Loucy (cell line): Measurements from ENCODE around the gene STRIP2.
"Not testable (repeated sequence)": the region's sequence is repeated elsewhere in the genome, so short reads cannot be mapped to it uniquely, and the experiment has no call there.

ENCODE experiments used
- H2AFZ ChIP-seq: fragments of 200-600 bp; sonication (generic); 2 replicates; pipeline ENCODE4 v1.6.0; 2016; ENCODE audit warnings: antibody characterized with exemption, mild to moderate bottlenecking, low read length, moderate library complexity
- H3F3A ChIP-seq: fragments of 200-600 bp; 2 replicates; pipeline ENCODE4 v1.6.0; 2016; ENCODE audit warnings: antibody characterized with exemption, low read depth, mild to moderate bottlenecking
- H3K27me3 ChIP-seq: fragments of 200-600 bp; sonication (generic); 2 replicates; pipeline ENCODE4 v1.6.1; 2014; ENCODE audit warnings: low read length, mild to moderate bottlenecking; ENCODE audit not compliant: insufficient read depth, poor library complexity, severe bottlenecking
- H3K36me3 ChIP-seq: fragments of 200-600 bp; sonication (generic); 2 replicates; pipeline ENCODE4 v1.6.1; 2016; ENCODE audit warnings: low read length; ENCODE audit not compliant: insufficient read depth
- H3K4me1 ChIP-seq: fragments of 200-600 bp; sonication (generic); 2 replicates; pipeline ENCODE4 v1.5.1; 2014; ENCODE audit warnings: low read length, mild to moderate bottlenecking; ENCODE audit not compliant: insufficient read depth, poor library complexity, severe bottlenecking
- H3K4me2 ChIP-seq: fragments of 200-600 bp; sonication (generic); 2 replicates; pipeline ENCODE4 v1.6.0; 2014; ENCODE audit warnings: antibody characterized with exemption, low read length, low read depth, mild to moderate bottlenecking; ENCODE audit not compliant: poor library complexity, severe bottlenecking
- H3K4me3 ChIP-seq: fragments of 200-600 bp; sonication (generic); 2 replicates; pipeline ENCODE4 v1.5.1; 2014; ENCODE audit warnings: low read length, mild to moderate bottlenecking, mixed read lengths; ENCODE audit not compliant: poor library complexity, severe bottlenecking
- H3K79me2 ChIP-seq: fragments of 200-600 bp; sonication (generic); 2 replicates; pipeline ENCODE4 v1.6.1; 2014; ENCODE audit warnings: low read length; ENCODE audit not compliant: insufficient read depth
- H3K9ac ChIP-seq: fragments of 200-600 bp; sonication (generic); 2 replicates; pipeline ENCODE4 v1.6.0; 2014; ENCODE audit warnings: mild to moderate bottlenecking, low read depth, low read length, moderate library complexity; ENCODE audit not compliant: poor library complexity, severe bottlenecking
- H3K9me2 ChIP-seq: fragments of 200-600 bp; sonication (generic); replicated peaks from 2 replicates; pipeline ENCODE4 v1.6.1; 2016; ENCODE audit warnings: low read depth, low read length, mixed read lengths
- H3K9me3 ChIP-seq: fragments of 200-600 bp; sonication (generic); 2 replicates; pipeline ENCODE4 v1.6.1; 2014; ENCODE audit warnings: mild to moderate bottlenecking, antibody characterized with exemption, low read length, low read depth; ENCODE audit not compliant: insufficient read depth
- H4K20me1 ChIP-seq: fragments of 200-600 bp; sonication (generic); 2 replicates; pipeline ENCODE4 v1.6.0; 2014; ENCODE audit warnings: antibody characterized with exemption, low read length, mild to moderate bottlenecking; ENCODE audit not compliant: insufficient read depth, poor library complexity, severe bottlenecking
- EZH2phosphoT487 ChIP-seq: fragments of 200-600 bp; IDR thresholded peaks from 2 replicates; pipeline ENCODE4 v1.6.1; 2018; ENCODE audit warnings: antibody characterized with exemption, mild to moderate bottlenecking, moderate library complexity, borderline replicate concordance
- TF ChIP-seq, protein P1 (sequence below): fragments of 200-600 bp; sonication (generic); conservative IDR thresholded peaks from 2 replicates; pipeline ENCODE4 v1.5.1; 2014; ENCODE audit warnings: mild to moderate bottlenecking, antibody characterized with exemption, low read length

STRIP2 gene

DNA sequence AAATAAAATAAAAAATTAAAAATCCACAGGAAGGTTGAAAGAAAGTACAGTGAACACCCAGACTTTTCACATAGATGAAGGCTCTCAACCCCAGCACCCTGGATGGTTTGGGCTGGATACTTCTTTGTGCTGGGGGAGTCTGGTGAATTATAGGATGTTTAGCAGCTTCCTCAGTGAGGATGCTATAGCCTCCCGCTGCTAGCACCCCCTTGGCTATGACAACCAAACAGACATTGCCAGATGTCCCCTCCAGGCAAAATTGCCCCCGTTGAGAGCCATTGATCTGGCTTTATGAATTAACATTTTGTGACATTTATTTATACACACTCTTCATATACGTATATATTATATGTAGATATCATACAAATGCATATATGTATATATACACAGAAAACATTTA is 89.7 kb downstream of the STRIP2 start:
- no peaks in the 10 kb centered on the region for H4K20me1 ChIP-seq
- H3K79me2 ChIP-seq: no peaks in the 10 kb centered on the region
- no peak overlapping the region for H3K4me3 ChIP-seq
- H3K4me1 ChIP-seq: no peaks in the 10 kb centered on the region
- no peak for TF ChIP-seq EZH2phosphoT487
- TF ChIP-seq, protein P1, sequence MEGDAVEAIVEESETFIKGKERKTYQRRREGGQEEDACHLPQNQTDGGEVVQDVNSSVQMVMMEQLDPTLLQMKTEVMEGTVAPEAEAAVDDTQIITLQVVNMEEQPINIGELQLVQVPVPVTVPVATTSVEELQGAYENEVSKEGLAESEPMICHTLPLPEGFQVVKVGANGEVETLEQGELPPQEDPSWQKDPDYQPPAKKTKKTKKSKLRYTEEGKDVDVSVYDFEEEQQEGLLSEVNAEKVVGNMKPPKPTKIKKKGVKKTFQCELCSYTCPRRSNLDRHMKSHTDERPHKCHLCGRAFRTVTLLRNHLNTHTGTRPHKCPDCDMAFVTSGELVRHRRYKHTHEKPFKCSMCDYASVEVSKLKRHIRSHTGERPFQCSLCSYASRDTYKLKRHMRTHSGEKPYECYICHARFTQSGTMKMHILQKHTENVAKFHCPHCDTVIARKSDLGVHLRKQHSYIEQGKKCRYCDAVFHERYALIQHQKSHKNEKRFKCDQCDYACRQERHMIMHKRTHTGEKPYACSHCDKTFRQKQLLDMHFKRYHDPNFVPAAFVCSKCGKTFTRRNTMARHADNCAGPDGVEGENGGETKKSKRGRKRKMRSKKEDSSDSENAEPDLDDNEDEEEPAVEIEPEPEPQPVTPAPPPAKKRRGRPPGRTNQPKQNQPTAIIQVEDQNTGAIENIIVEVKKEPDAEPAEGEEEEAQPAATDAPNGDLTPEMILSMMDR: no peak
- H3F3A ChIP-seq: no peaks in the 10 kb centered on the region
- no peaks in the 10 kb centered on the region for H3K27me3 ChIP-seq
- no peaks in the 10 kb centered on the region for H3K36me3 ChIP-seq
- no peaks in the 10 kb centered on the region for H3K9me2 ChIP-seq
- H2AFZ ChIP-seq: no peak overlapping the region
- H3K4me2 ChIP-seq: no peak overlapping the region
- H3K9me3 ChIP-seq: no peaks in the 10 kb centered on the region
- H3K9ac ChIP-seq: no peak overlapping the region

DNA sequence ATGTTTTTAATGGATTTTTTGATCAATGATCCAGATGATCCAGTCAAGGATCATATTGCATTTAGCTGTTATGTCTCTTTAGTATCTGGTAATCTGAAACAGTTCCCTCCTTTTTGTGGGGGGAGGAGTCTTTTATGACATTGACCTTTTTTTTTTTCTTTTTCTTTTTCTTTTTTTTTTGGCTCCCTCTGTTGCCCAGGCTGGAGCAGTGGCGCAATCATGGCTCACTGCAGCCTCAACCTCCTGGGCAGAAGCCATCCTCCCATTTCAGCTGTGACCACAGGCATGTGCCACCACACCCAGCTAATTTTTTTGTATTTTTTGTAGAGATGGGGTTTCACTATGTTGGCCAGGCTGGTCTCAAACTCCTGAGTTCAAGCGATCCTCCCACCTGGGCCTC is 90.2 kb downstream of the STRIP2 start:
- H3K9me3 ChIP-seq, H3F3A ChIP-seq, H4K20me1 ChIP-seq, H2AFZ ChIP-seq, H3K9me2 ChIP-seq, H3K36me3 ChIP-seq, H3K27me3 ChIP-seq, H3K9ac ChIP-seq, H3K4me2 ChIP-seq, H3K4me3 ChIP-seq, H3K4me1 ChIP-seq, H3K79me2 ChIP-seq: not testable (repeated sequence)

DNA sequence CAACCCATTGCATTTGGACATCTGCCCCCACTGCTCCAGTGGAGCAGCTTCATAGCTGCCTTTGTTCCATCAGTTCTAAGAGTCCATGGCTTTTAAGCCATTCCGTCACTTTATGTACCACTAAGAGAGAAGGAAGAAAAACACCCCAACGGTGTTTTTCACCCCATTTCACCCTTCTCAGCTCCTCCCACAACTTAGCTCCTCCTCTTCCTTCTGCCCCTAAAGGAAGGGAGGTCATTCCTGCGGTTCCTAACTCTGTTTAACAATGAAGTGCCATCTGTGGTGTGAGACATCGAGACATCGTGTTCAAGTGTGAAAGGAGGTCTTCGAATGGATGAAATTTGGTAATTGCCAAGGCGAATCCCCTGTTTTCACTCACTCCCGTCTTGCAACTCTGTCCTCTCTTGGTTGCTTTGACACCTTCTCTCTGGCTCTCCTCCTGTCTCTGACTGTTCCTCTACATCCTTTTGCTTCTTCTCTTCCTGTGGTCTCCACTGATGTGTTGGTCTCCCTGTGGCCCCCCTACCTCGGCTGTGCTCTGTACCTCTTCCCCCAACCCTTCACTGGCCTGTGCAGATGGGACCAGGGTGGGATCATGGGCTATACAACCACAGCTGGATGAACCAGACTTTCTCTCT is 91.1 kb downstream of the STRIP2 start:
- Histone ChIP-seq H2AFZ (peak overlapping the region; percentile 82), H3K9ac (no peak overlapping the region), H3F3A (no peaks in the 10 kb centered on the region), H3K36me3 (no peaks in the 10 kb centered on the region), H3K4me3 (no peak overlapping the region), H3K4me2 (no peak overlapping the region), H3K27me3 (no peaks in the 10 kb centered on the region), H4K20me1 (no peaks in the 10 kb centered on the region), H3K79me2 (no peaks in the 10 kb centered on the region), H3K9me2 (no peaks in the 10 kb centered on the region), H3K4me1 (no peaks in the 10 kb centered on the region), H3K9me3 (no peaks in the 10 kb centered on the region)
- TF ChIP-seq EZH2phosphoT487: no peak
- TF ChIP-seq, protein P1: no peak

DNA sequence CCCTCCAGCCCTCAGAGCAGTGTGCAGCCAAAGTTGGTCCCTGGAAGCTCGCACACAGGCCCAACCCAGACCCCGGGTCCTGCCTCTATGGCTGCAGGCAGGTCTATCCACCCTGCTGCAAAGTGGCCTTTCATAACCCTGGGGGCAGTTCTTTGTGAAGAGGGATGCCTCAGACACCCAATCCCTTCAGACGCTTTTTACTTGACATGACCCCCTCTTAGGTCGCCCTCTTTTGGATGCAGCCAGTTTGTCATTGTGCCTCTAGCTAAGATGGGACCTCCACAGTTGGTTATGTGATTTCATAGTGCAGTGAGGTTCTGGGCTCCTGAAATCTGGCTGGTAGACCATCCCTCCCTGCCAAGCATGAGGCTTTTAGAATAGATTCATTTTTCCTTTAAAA is 95.4 kb downstream of the STRIP2 start:
- Histone ChIP-seq H3F3A (no peaks in the 10 kb centered on the region), H3K9me3 (no peaks in the 10 kb centered on the region), H3K27me3 (no peaks in the 10 kb centered on the region), H3K9ac (no peak overlapping the region), H3K79me2 (no peaks in the 10 kb centered on the region), H3K36me3 (no peaks in the 10 kb centered on the region), H4K20me1 (no peaks in the 10 kb centered on the region), H3K4me3 (no peak overlapping the region), H3K9me2 (no peaks in the 10 kb centered on the region), H3K4me2 (no peak overlapping the region), H3K4me1 (no peaks in the 10 kb centered on the region), H2AFZ (no peak overlapping the region)
- TF ChIP-seq, protein P1: 0 out of 2 replicates have a peak, but pooled peaks have one; percentile 16
- TF ChIP-seq EZH2phosphoT487: no peak
